ENCODE data around the gene LILRA6. TPM values are rescaled to one million over a fixed set of nuclear protein-coding genes. Genes with fewer than 3 reads are reported as not detected.
A peak's percentile ranks its signal among the peaks of the same experiment; 100 is the strongest.

LILRA6 gene
- total RNA-seq, 1 experiment from 2014 or later: not detected

GRCh38 chr19:54231077-54231931 is 11.3 kb downstream of the LILRA6 start:
- H3K27ac ChIP-seq (ENCODE audit: low read depth, low read length): no peak overlapping the region
- peak overlapping the region; percentile 53 for H2AFZ ChIP-seq (ENCODE audit: low read depth, low read length, poor library complexity, severe bottlenecking)
- no peaks in the 10 kb centered on the region for H4K20me1 ChIP-seq (ENCODE audit: insufficient read depth)
- H3K4me2 ChIP-seq (ENCODE audit: low read length): peak overlapping the region; percentile 35
- POLR2A ChIA-PET: no interaction called here
- H3K36me3 ChIP-seq (ENCODE audit: control insufficient read depth in 1 of 2, insufficient read depth in 2 of 2, low read length in 2 of 2): no peaks in the 10 kb centered on the region
- DNase-seq (ENCODE audit: low read depth, low spot score) (peak; percentile 81), ATAC-seq (peak; percentile 97)
- no TSS peak for BruUV-seq (replicated peaks)
- RAD21 ChIA-PET (ENCODE audit: low non-redundant PET in 1 of 2, low total read pairs in 2 of 2, uncharacterized antibody in 2 of 2, unreplicated experiment in 2 of 2): no interaction called here
- H3K9ac ChIP-seq (ENCODE audit: low read length): no peak overlapping the region
- H3K27me3 ChIP-seq (ENCODE audit: insufficient read depth, low read length): no peaks in the 10 kb centered on the region
- CTCF ChIA-PET: interaction anchor here (0.9 kb wide), 1 partner anchor 42 kb away, joined by 3 read pairs; the partner anchor contains the start of gene MBOAT7
- H3K9me2 ChIP-seq (ENCODE audit: insufficient read depth): no peaks in the 10 kb centered on the region
- no peaks in the 10 kb centered on the region for H3K79me2 ChIP-seq (ENCODE audit: insufficient read depth, low read length)
- H3K9me3 ChIP-seq (ENCODE audit: control insufficient read depth in 1 of 2, insufficient read depth in 1 of 2, low read depth in 1 of 2, low read length in 2 of 2): peaks cover 5 to 13% of the 10 kb centered on the region in 2 experiments; a peak in 3 of 4 replicates
- peaks cover 5 to 15% of the 10 kb centered on the region in 2 experiments; a peak in 3 of 4 replicates for H3K4me1 ChIP-seq (ENCODE audit: control insufficient read depth in 1 of 2, insufficient read depth in 2 of 2, low read length in 2 of 2)
- H3K4me3 ChIP-seq (replicated peaks in 1 of 2; ENCODE audit: low read depth in 1 of 2, low read length in 2 of 2): no peak overlapping the region
- intact Hi-C loops (cut with micrococcal nuclease): loop anchor here (1.0 to 5.0 kb wide), 3 partner anchors 59 to 423 kb away; partner anchors contain the start of gene TMC4
- no peak for TF ChIP-seq POLR2AphosphoS5 (IDR thresholded peaks at IDR 0.05; ENCODE audit: low read depth, low read length)
- peak; percentile 87 for TF ChIP-seq RAD21 (IDR thresholded peaks at IDR 0.05; ENCODE audit: low read depth)
- TF ChIP-seq ZBTB33 (IDR thresholded peaks at IDR 0.05; ENCODE audit: extremely low read depth, insufficient replicate concordance, low read length): no peak
- TF ChIP-seq POLR2A (IDR thresholded peaks at IDR 0.05; ENCODE audit: borderline replicate concordance, extremely low read depth, insufficient read depth, insufficient read length): no peak
- no peak for TF ChIP-seq MAX (IDR thresholded peaks at IDR 0.05)
- no peak for TF ChIP-seq FOSL1 (IDR thresholded peaks at IDR 0.05; ENCODE audit: low read depth)
- no peak for TF ChIP-seq REST (IDR thresholded peaks at IDR 0.05; ENCODE audit: low read depth)
- TF ChIP-seq SIN3A (IDR thresholded peaks at IDR 0.05; ENCODE audit: low read depth): no peak
- no peak for TF ChIP-seq ZNF274 (IDR thresholded peaks at IDR 0.05; ENCODE audit: low read depth, low read length)
- TF ChIP-seq JUND (IDR thresholded peaks at IDR 0.05): no peak
- TF ChIP-seq CBX3 (IDR thresholded peaks at IDR 0.05; ENCODE audit: low read depth): no peak
- TF ChIP-seq ATF3 (IDR thresholded peaks at IDR 0.05): no peak
- TF ChIP-seq TCF7L2 (IDR thresholded peaks at IDR 0.05; ENCODE audit: borderline replicate concordance, extremely low read depth, insufficient read depth, insufficient read length): peak; percentile 19
- no peak for TF ChIP-seq ELF1 (IDR thresholded peaks at IDR 0.05; ENCODE audit: borderline replicate concordance, low read depth)
- TF ChIP-seq CEBPB (IDR thresholded peaks at IDR 0.05; ENCODE audit: low read depth): no peak
- TF ChIP-seq SP1 (IDR thresholded peaks at IDR 0.05; ENCODE audit: low read depth): no peak
- TF ChIP-seq ZFX (IDR thresholded peaks at IDR 0.05): no peak
- TF ChIP-seq EZH2phosphoT487 (IDR thresholded peaks at IDR 0.05; ENCODE audit: borderline replicate concordance): no peak
- peak; percentile 74 for TF ChIP-seq YY1 (IDR thresholded peaks at IDR 0.05; ENCODE audit: extremely low read depth, insufficient replicate concordance, low read depth, low read length)
- no peak for TF ChIP-seq SRF (IDR thresholded peaks at IDR 0.05; ENCODE audit: low read depth)
- TF ChIP-seq EGR1 (IDR thresholded peaks at IDR 0.05; ENCODE audit: low read depth): no peak
- no peak for TF ChIP-seq EZH2 (IDR thresholded peaks at IDR 0.05)

Data from HCT116 (cell line).